Measurements from ENCODE around the gene CPOX.
"Not testable (repeated sequence)": the region's sequence is repeated elsewhere in the genome, so short reads cannot be mapped to it uniquely, and the experiment has no call there.

The CPOX gene

GRCh38 chr3:98593046-98593936 is at the start of gene CPOX:
TSS of gene CPOX (minus strand) at chr3:98593611. CDS start at chr3:98593504, 107 bp downstream.
- peak; percentile 88 to 93 for DNase-seq

DNA sequence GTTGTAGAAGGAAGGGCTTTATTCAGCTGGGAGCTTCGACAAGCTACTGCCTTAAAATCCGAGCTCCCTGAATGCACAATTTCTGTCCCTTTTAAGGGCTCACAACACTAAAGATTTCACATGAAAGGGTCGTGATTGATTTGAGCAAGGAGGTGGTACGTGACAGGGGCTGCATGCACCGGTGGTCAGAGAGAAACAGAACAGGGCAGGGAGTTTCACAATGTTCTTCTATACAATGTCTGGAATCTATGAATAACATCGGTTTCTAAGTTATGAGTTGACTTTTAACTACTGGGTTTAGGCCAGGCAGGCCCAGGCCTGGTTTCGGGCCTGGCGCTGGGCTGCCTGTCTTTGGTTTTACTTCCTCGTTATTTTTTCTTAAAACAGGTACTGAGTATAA is 49.4 kb upstream of the CPOX start:
- DNase-seq = not testable (repeated sequence)

GRCh38 chr3:98641756-98642155 is 48.3 kb upstream of the CPOX start:
- not testable (repeated sequence) for DNase-seq

GRCh38 chr3:98638515-98638914 is 45.1 kb upstream of the CPOX start:
- DNase-seq = not testable (repeated sequence)

GRCh38 chr3:98630416-98630815 is 37.0 kb upstream of the CPOX start:
- no peak for DNase-seq

DNA sequence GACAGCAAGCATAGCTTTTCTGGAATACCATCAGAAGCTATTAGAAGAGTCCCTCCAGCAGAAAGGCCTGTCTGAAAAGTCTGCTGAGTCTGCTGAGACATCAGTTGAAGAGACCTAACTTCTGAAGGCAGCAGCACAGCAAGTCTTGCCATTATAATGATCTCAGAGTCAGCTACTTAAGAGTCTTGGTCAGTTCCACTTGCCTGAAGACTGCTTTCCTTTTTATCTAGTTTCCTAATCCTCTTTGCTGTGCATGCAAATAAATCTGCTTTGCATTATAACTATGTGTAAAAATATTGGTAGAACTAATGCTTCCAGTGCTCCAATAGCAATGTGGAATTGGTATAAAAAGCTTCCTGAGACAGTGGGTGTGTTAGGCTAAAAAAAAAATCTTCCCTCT is 34.9 kb upstream of the CPOX start:
- no peak for DNase-seq

- DNase-seq = no peak
Measured at GRCh38 chr3:98626151-98626550, 32.7 kb upstream of the CPOX start.

GRCh38 chr3:98623572-98624280 is 30.3 kb upstream of the CPOX start:
- no peak for DNase-seq

GRCh38 chr3:98617841-98618240 is 24.4 kb upstream of the CPOX start:
- DNase-seq = no peak

GRCh38 chr3:98613616-98614015 is 20.2 kb upstream of the CPOX start:
- DNase-seq = no peak

- DNase-seq = no peak
Measured at GRCh38 chr3:98612996-98613517, 19.6 kb upstream of the CPOX start.

- peak in 1 of 2 experiments; percentile 4 for DNase-seq
Measured at GRCh38 chr3:98612587-98612986, 19.2 kb upstream of the CPOX start.

GRCh38 chr3:98608029-98608428 is 14.6 kb upstream of the CPOX start:
- DNase-seq = no peak

- no peak for DNase-seq
Measured at GRCh38 chr3:98603580-98603979, 10.2 kb upstream of the CPOX start.

DNA sequence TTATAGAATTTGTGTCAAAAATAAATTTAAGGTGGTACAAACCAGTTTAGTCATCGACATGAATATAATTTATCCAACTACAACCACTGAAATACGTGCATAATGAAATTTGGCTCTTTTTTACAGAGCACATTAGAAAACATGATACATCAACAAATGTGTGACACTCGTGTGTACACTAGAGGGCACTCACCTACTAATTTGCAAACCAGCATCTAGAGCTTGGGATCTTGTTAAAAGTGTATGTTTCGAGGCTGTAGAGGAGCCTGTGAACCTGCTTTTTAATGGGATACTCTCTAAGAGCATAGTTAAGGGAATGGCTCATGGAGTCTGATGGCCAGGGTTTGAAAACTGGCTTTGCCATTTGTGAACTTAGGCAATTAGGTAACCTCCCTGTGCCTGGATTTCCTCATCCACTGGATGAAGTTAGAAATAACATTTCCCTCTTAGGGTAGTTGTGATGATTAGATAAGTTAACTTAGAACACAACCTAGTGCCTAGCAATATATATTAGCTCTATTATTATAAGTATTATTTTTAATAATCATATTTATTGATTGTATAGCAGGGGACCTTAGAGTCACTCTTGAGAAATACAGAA is 8.8 kb upstream of the CPOX start:
- no peak for DNase-seq

GRCh38 chr3:98601180-98601579 is 7.8 kb upstream of the CPOX start:
- no peak for DNase-seq

- no peak for DNase-seq
Measured at GRCh38 chr3:98600412-98601095, 7.1 kb upstream of the CPOX start.

GRCh38 chr3:98599647-98600411 is 6.4 kb upstream of the CPOX start:
- DNase-seq = no peak

DNA sequence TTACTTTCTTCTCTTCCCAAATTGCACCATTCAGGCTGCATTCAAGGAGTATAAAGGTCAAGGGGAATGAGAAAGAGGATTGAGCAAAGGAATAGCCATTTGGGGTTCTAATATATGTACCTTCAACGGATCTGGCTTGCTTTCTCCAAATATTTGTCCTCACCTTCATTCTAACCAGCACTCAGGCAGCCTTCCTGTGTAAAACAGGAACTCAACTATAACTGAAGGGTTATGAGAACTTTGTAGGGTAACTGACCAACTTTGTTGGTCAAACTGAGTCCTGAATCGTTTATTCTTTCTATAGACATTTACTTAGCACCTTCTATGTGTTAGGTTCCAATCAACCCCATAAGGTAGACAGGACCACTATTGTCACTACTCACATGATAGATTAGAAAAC is 5.1 kb upstream of the CPOX start:
- no peak for DNase-seq

DNA sequence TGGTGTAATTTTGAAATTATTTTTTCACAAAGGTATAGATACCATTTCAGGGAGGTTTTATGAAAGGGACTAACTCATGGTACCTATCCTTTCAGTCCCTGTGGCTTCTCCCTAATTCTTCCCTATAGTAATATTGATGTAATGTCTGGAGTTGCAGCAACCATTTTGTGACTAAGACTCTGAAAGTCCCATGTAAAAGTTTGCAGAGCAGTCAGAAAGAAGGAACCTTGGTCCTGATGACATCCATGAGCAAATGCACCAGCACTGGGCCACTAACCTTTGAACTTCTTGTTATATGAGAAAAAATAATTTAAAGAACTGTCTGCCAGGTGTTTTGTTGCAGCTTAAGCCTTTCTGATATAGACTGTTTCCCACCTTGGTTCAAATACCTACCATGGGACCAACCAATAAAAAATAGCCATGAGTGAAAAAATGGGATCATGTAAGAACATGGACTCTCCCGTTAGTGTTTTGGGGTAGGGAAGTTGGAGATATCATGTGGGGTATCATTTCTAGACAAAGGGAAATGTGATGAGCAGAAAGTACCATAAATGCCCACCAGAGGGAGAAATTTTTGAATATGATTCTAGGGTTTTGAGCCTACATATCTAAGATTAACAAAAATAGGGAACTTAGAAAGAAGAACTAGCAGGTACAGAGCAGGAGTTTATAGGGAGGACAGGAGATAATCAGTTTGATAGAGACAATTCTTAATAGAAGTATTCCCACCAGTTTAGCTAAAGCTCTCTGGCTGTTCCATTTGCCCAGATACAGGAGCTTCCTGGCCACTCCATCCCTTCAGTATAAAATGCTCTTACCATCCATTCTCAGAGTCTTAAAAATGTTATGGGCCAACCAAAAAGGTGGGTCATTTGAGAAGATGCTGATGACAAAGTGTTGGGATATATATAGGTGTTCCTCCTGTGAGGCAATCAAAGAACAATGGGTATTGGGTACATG is 3.4 kb upstream of the CPOX start:
- no peak for DNase-seq

DNA sequence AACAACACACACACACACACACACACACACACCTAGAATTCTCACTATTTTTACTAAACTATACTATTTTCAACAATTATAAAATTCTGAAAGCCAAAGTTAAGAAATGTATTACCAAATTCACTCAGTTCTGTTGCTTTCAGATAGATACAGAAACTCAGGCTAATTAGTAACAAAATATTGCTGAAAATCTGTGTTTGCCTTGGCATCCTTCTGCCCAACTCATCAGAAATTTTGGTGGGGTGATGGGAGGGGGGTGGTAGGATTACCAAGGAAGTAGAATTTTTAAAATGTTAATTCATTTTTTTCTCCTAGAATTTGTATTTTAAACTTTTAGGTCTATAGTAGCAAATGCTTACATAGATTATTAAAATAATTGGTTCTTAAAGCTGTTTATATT is 2.7 kb upstream of the CPOX start:
- DNase-seq = no peak
